Esophagus muscularis mucosa (tissue), 3 donors: ENCODE measurements around the gene ZNF765.
"Not testable (repeated sequence)": the region's sequence is repeated elsewhere in the genome, so short reads cannot be mapped to it uniquely, and the experiment has no call there.

Experiments
- CTCF ChIP-seq, 3 experiments: fragments of 200-600 bp in 2 of 3; fragments of 450-650 bp in 1 of 3; sonication (generic) in 2 of 3; IDR thresholded peaks; one replicate each; pipeline ENCODE4 v1.5.1; 2017 to 2019; ENCODE audit warnings: antibody characterized with exemption in 3 of 3, mild to moderate bottlenecking in 2 of 3, moderate library complexity in 1 of 3
- EP300 ChIP-seq: sonication (generic); formaldehyde crosslinking; IDR thresholded peaks from one replicate; pipeline ENCODE4 v1.6.1; 2017; ENCODE audit warnings: antibody characterized with exemption

GRCh38 chr19:53474832-53475231 is 79.9 kb downstream of the ZNF765 start:
- TF ChIP-seq CTCF (IDR thresholded peaks at IDR 0.05); EP300: not testable (repeated sequence)
